SK-MEL-5 (cell line): ENCODE data around the gene TMEM125. TPM values are rescaled to one million over a fixed set of nuclear protein-coding genes. Genes with fewer than 3 reads are reported as not detected.

Experiments
- DNase-seq: peaks from one replicate; pipeline ENCODE4 v3.0.0-alpha.2; 2016; ENCODE audit warnings: low read depth, low spot score
- in situ Hi-C: cut with HindIII; loops from 2 replicates; pipeline ENCODE4 v1.10.0; 2016; ENCODE audit warnings: low sequenced_read_pairs, high pct_unique_total_duplicates, low pct_unique_long_range_greater_than_20kb
- total RNA-seq: library from RNA; depleted of rRNA; stranded (reverse); fragments of >200 nt; shearing (Covaris generic); gene quantifications from 2 replicates; pipeline ENCODE4 v1.2.3, GENCODE V29; 2014

Gene TMEM125
- total RNA-seq, 1 experiment from 2014 or later = not detected

DNA sequence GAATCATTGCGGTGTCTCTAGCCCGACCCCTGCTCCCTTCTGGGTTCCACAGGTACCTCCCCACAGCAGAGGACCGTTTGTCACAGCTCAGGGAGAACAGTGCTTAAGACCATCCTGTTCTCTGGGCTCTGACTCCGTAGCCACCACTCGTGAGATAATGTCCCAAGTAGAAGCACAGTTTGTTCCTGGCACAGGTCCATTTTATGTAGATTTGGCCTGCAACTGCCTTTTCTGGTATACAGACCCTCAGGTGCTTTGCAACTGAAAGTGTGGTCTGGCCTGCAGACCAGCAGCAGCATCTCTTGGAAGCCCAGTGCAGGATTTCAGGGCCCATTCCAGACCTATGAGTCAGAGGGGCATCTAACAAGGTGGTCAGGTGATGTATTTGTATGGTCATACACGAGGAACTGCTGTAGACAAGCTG, 28.4 kb upstream of the TMEM125 start:
- in situ Hi-C loops = no loop called here
- no peak for DNase-seq

DNA sequence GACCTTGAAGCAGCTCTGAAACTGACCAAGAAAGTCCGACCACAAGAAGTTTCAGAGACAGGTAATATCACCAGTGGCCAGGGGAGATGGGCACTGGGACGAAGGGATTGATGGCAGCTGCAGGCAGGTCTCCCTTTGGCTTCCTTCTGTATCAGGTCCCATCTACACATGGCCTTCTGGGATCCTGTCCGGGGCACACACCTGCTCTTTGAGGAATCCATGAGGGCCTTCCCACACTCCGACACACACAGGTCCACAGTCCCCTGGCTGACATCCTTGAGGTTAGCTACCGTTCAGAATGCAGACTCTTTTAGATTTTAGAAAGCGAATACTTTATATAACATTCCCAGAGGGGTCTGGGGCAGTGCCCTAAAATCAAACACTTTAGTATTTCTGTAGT, 26.5 kb upstream of the TMEM125 start:
- no peak for DNase-seq
- in situ Hi-C loops = no loop called here

- DNase-seq = no peak
- in situ Hi-C loops = no loop called here
Observed at GRCh38 chr1:43246466-43247213, 23.1 kb upstream of the TMEM125 start.

DNA sequence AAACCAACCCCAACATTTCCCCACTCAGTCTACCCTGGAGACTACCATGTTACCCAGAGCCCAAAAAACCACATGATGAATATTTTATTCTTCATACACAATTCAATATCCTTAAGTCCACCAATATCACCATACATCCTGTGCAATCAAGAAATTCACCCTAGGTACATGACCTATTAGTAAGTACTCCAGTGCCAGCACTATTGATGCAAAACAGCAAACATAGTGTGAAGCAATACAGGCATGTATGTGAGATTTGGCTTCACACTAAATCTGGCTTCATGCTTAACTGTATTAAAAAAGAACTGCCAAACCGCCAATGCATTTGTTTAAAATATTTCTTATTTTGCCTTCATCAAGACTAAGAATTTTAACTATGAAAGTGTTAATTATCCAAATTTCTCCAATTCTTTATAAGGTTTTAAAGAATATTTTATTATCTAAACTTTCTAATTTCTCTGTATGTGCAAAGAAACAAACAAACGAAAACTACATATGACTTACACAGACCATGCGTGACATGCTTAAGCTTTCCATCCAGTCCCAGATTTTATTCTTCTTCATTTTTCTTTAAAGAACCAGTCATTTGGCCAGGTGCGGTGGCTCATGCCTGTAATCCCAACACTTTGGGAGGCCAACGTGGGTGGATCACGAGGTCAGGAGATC, 22.4 kb upstream of the TMEM125 start:
- in situ Hi-C loops = no loop called here

GRCh38 chr1:43250351-43250761, 19.4 kb upstream of the TMEM125 start:
- in situ Hi-C loops = no loop called here
- no peak for DNase-seq

More for the DNA sequence above, 22.4 kb upstream of the TMEM125 start:
- DNase-seq = no peak

- in situ Hi-C loops = no loop called here
- no peak for DNase-seq
Observed at GRCh38 chr1:43251024-43251423, 18.8 kb upstream of the TMEM125 start.

DNA sequence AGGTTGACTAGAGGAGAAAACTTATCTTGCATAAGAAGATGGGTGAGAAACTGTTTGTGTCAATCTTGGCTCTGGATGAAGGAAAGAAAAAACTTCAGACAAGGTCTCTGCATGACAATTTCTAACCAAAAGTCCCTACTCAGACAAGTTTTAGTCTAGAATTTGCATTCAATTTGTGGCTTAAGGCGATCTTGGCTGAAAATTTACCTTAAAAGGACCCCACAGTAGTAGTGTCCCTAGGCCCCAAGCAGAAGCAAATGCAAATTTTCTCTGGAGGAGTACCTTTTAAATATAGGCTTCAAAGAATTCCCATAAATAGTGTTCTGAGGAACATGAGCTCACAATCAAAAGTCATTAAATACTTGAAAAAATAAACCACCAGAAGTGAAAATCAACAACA, 17.6 kb upstream of the TMEM125 start:
- in situ Hi-C loops = no loop called here

GRCh38 chr1:43253173-43253572, 16.6 kb upstream of the TMEM125 start:
- DNase-seq = no peak
- in situ Hi-C loops = no loop called here

More for the DNA sequence above, 17.6 kb upstream of the TMEM125 start:
- DNase-seq = no peak

- in situ Hi-C loops = no loop called here
- no peak for DNase-seq
Observed at GRCh38 chr1:43253876-43254275, 15.9 kb upstream of the TMEM125 start.

DNA sequence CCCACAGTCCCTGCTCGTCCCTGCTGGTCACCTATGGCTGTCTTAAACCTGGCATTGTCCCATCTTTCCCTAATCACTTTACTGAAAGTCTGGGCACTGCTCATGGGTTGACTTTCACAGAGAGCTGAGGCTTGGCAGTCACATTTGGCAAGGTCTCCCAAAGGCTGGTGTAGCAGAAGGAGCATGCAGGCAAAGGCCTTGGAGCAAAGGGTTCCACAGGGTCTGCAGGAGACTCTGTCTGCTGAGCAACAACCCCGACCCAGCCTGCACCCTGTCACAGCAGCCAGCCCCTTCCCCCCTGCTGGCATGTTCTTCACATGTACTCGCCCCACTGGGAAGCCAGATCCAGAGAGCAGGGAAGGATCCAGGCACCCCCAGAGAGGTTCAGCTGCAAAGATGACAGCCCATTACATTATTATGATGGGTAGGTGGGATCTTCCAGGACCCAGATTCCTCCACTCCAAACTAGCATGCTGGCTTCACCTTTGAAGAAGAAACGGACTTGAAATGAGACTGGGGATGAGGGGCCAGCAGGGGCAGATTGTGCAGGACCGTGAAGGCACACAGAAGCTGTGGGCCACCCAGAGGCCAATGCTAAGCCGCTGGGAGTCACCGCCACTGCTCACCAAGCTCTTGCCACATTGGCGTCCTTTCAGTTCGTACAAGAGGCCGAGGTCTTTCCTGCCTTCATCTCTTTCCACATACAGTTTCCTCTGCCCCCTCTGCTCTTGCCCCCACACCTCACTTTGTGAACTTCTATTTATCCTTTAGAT, 14.2 kb upstream of the TMEM125 start:
- no peak for DNase-seq
- in situ Hi-C loops = no loop called here

DNA sequence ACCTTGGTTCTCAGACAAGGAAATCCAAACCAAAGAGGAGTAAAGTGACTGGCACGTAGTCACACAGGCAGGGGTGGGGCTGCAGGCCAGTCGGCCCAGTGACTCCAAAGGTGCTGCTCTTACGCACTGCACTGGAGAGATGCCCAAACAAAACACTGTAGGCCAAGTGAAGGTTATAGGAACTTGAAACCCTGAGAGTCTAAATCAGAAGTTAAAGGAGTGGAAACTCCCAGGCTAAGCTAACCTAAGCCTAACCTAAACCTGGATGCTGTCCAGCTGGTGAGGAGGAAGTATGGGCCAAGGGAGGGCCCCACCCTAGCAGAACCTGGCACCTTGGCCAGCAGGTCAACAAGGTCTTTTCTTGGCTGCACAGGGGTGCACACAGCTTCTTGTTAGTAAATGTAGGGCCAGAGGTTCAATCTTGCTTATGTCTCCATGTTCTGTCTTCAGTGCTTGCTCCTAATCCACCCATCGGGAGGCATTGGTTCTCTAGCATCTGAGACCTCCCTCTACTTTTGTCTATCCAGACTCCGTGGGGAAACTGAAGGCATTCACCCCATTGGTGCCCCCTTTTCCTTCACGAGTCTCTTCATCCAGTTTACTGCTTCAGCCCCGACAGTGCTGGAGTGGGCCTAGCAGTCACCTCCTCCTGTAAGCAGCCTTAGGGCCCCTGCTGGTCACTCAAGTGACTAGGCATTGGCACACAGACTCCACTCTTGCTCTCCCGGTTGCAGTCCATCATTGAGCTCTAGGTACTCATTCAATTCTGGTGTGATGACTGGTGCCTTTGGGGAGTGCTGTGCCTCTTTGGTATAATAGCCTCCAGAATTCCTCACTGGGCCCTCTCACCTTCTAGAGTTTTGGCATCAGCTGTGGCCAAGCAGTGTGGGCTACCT, 12.9 kb upstream of the TMEM125 start:
- in situ Hi-C loops = no loop called here
- DNase-seq = no peak

GRCh38 chr1:43258370-43258769, 11.4 kb upstream of the TMEM125 start:
- in situ Hi-C loops = no loop called here
- no peak for DNase-seq

GRCh38 chr1:43265431-43265830, 4.4 kb upstream of the TMEM125 start:
- in situ Hi-C loops = no loop called here

GRCh38 chr1:43266881-43267280, 2.9 kb upstream of the TMEM125 start:
- no peak for DNase-seq
- in situ Hi-C loops = no loop called here

More at GRCh38 chr1:43265431-43265830, 4.4 kb upstream of the TMEM125 start:
- no peak for DNase-seq

DNA sequence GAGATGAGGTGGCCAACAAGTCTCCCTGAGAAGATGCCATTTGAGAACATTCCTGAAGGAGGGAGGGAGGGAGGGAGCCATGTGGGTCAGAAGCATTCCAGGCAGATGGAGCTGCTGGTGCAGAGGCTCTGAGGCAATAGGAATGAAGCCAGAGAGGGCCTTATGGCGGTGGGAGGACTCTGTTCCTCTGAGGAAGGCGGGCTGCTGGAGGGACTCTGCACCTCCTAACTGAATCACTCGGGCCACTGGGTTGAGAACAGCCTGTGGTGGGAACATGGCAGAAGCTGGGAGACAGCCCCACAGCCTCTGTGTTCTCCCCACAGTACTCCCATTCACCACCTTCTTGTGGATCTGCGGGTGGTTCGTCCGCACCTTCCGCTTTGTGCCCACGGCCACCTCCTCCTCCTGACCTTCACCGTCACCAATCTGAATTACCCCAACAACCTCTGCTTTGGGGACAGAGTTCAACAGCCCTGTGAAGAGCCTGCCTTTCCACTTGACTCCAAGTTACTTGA, 2.4 kb upstream of the TMEM125 start:
- in situ Hi-C loops = no loop called here
- DNase-seq = no peak

GRCh38 chr1:43267818-43268425, 1.9 kb upstream of the TMEM125 start:
- in situ Hi-C loops = no loop called here
- DNase-seq = no peak
